WTC11 (cell line): ENCODE measurements around the gene HK2. TPM values are rescaled to one million over a fixed set of nuclear protein-coding genes. Genes with fewer than 3 reads are reported as not detected.

ENCODE experiments used
- ATAC-seq: fragments of 200-7000 bp; cut with Tn5 transposase; 2 replicates; pipeline ENCODE4 v1.10.0; 2021; ENCODE audit warnings: mild to moderate bottlenecking, moderate library complexity
- CTCF ChIA-PET: fragments of 300-600 bp; sonication (Branson Sonifier 250); formaldehyde crosslinking; loops from one replicate; lab custom pipeline; 2021; ENCODE audit warnings: antibody characterized with exemption; lab: Charles Lee
- POLR2A ChIA-PET: fragments of 350-600 bp; sonication (Branson Sonifier 250); formaldehyde crosslinking; loops from one replicate; lab custom pipeline; 2021; ENCODE audit warnings: antibody characterized with exemption; lab: Charles Lee
- DNase-seq: peaks from one replicate; pipeline ENCODE4 v3.0.0; 2021; ENCODE audit warnings: low spot score
- H3K27ac Mint-ChIP-seq: 2 replicates; pipeline ENCODE4 v1.8.0; 2021; ENCODE audit warnings: mixed read lengths
- H3K27me3 Mint-ChIP-seq: 2 replicates; pipeline ENCODE4 v1.8.0; 2021; ENCODE audit warnings: low read depth, mild to moderate bottlenecking, moderate library complexity, mixed read lengths
- H3K36me3 Mint-ChIP-seq: 2 replicates; pipeline ENCODE4 v1.8.0; 2021; ENCODE audit warnings: mixed read lengths
- H3K4me1 Mint-ChIP-seq: 2 replicates; pipeline ENCODE4 v1.8.0; 2022; ENCODE audit warnings: mixed read lengths
- H3K4me3 Mint-ChIP-seq: 2 replicates; pipeline ENCODE4 v1.8.0; 2021; ENCODE audit warnings: mild to moderate bottlenecking, moderate library complexity, mixed read lengths
- H3K9me3 Mint-ChIP-seq: 2 replicates; pipeline ENCODE4 v1.8.0; 2021; ENCODE audit warnings: mixed read lengths
- CBFB ChIP-seq: sonication (generic); formaldehyde crosslinking; IDR thresholded peaks from 2 replicates; pipeline ENCODE4 v1.8.1; 2022; ENCODE audit warnings: mild to moderate bottlenecking, low read depth, missing genetic modification reagents
- FOXJ3 ChIP-seq: sonication (generic); formaldehyde crosslinking; IDR thresholded peaks from 2 replicates; pipeline ENCODE4 v1.9.0; 2021; ENCODE audit warnings: missing genetic modification reagents, mild to moderate bottlenecking, borderline replicate concordance
- FOXK1 ChIP-seq: sonication (generic); formaldehyde crosslinking; IDR thresholded peaks from 2 replicates; pipeline ENCODE4 v1.8.0; 2022; ENCODE audit warnings: mild to moderate bottlenecking, moderate library complexity, missing genetic modification reagents
- MXD4 ChIP-seq: fragments of 250-450 bp; sonication (Bioruptor Pico); IDR thresholded peaks from 2 replicates; pipeline ENCODE4 v1.8.0; 2021; ENCODE audit warnings: mild to moderate bottlenecking, moderate library complexity, borderline replicate concordance
- NR2C2 ChIP-seq: sonication (generic); formaldehyde crosslinking; IDR thresholded peaks from 2 replicates; pipeline ENCODE4 v1.8.0; 2022; ENCODE audit warnings: mild to moderate bottlenecking, missing genetic modification reagents
- RORB ChIP-seq: fragments of 250-450 bp; sonication (Bioruptor Pico); IDR thresholded peaks from 2 replicates; pipeline ENCODE4 v1.9.0; 2021; ENCODE audit warnings: mild to moderate bottlenecking
- SOX15 ChIP-seq: fragments of 250-450 bp; sonication (Bioruptor Pico); IDR thresholded peaks from 2 replicates; pipeline ENCODE4 v1.9.0; 2021; ENCODE audit warnings: mild to moderate bottlenecking
- TEAD4 ChIP-seq: sonication (generic); formaldehyde crosslinking; IDR thresholded peaks from 2 replicates; pipeline ENCODE4 v1.8.0; 2022; ENCODE audit warnings: mild to moderate bottlenecking, missing genetic modification reagents
- ZNF138 ChIP-seq: sonication (generic); formaldehyde crosslinking; conservative IDR thresholded peaks from 2 replicates; pipeline ENCODE4 v1.8.1; 2022; ENCODE audit warnings: mild to moderate bottlenecking, moderate library complexity, missing genetic modification reagents
- ZNF317 ChIP-seq: sonication (generic); formaldehyde crosslinking; IDR thresholded peaks from 2 replicates; pipeline ENCODE4 v1.8.1; 2023; ENCODE audit warnings: low read depth, mild to moderate bottlenecking, moderate library complexity, missing genetic modification reagents, borderline replicate concordance
- ZNF671 ChIP-seq: fragments of 250-450 bp; sonication (Bioruptor Pico); IDR thresholded peaks from 2 replicates; pipeline ENCODE4 v1.8.0; 2021; ENCODE audit warnings: mild to moderate bottlenecking
- total RNA-seq: library from RNA; stranded (reverse); gene quantifications from 3 replicates; pipeline ENCODE4 v1.2.3, GENCODE V29; 2021
- TF ChIP-seq, protein P1 (sequence below): sonication (generic); formaldehyde crosslinking; IDR thresholded peaks from 2 replicates; pipeline ENCODE4 v1.8.1; 2022; ENCODE audit warnings: mild to moderate bottlenecking, moderate library complexity, missing genetic modification reagents
- TF ChIP-seq, protein P2 (sequence below): fragments of 250-450 bp; sonication (Bioruptor Pico); IDR thresholded peaks from 2 replicates; pipeline ENCODE4 v1.9.0; 2021; ENCODE audit warnings: moderate library complexity, mild to moderate bottlenecking, inconsistent platforms, borderline replicate concordance
- TF ChIP-seq, protein P3 (sequence below): fragments of 250-450 bp; sonication (Bioruptor Pico); IDR thresholded peaks from 2 replicates; pipeline ENCODE4 v1.9.0; 2021; ENCODE audit warnings: mild to moderate bottlenecking
- TF ChIP-seq, protein P4 (sequence below): sonication (generic); formaldehyde crosslinking; IDR thresholded peaks from 2 replicates; pipeline ENCODE4 v1.8.1; 2023; ENCODE audit warnings: mild to moderate bottlenecking, missing genetic modification reagents, borderline replicate concordance
- TF ChIP-seq, protein P5 (sequence below): sonication (generic); formaldehyde crosslinking; conservative IDR thresholded peaks from 2 replicates; pipeline ENCODE4 v1.8.1; 2022; ENCODE audit warnings: mild to moderate bottlenecking, missing genetic modification reagents
- TF ChIP-seq, protein P6 (sequence below): sonication (generic); formaldehyde crosslinking; IDR thresholded peaks from 2 replicates; pipeline ENCODE4 v1.8.1; 2022; ENCODE audit warnings: low read depth, mild to moderate bottlenecking, moderate library complexity, missing genetic modification reagents, borderline replicate concordance
- TF ChIP-seq, protein P7 (sequence below): sonication (generic); formaldehyde crosslinking; conservative IDR thresholded peaks from 2 replicates; pipeline ENCODE4 v1.8.1; 2023; ENCODE audit warnings: mild to moderate bottlenecking, low read depth, missing genetic modification reagents, moderate library complexity
- TF ChIP-seq, protein P8 (sequence below): sonication (generic); formaldehyde crosslinking; IDR thresholded peaks from 2 replicates; pipeline ENCODE4 v1.8.1; 2022; ENCODE audit warnings: low read depth, missing genetic modification reagents, borderline replicate concordance

Gene HK2
- total RNA-seq, 1 experiment from 2014 or later = 61.6 TPM

DNA sequence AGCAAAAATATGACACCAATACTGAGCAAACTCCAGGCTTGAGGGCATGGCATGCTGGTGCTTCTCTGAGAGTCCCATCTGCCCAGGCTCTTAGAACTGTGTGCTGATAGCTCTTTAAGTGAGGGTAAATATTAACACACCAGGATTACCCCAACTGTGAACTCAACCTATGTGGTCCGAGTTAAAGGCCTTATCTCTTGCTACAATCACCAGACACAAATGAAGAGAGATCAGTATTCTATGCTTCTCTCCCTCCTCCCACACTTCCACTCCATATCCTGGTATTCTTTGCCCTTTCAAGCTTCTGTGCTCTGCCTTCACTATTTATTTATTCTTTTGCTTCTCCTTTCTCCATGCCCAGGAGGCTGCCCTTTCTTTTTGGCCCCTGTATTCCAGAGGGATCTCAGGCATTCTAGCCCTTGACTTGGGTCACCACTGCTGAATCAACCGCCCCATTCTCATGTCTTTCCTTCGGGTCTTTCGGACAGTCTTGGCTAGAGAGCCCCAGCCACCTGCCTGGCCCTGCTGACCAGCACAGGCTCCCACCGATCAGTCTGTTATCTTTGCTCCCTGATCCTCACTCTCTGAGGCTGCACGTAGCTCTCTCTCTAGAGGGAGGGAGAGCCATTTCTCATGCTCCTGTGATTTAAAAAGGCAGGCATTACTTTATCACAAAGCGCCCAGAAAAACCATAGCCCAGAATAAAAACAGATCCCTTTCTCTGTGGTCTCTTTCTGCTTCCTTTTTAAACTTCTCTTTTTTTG, 17.2 kb upstream of the HK2 start:
- Mint-ChIP-seq H3K4me3 (no peak overlapping the region), H3K27me3 (no peaks in the 10 kb centered on the region; the same call in 1 of the 2 replicates), H3K36me3 (no peaks in the 10 kb centered on the region), H3K4me1 (peaks cover 10% of the 10 kb centered on the region), H3K9me3 (no peaks in the 10 kb centered on the region), H3K27ac (no peak overlapping the region; the same call in 1 of the 2 replicates)
- ChIA-PET POLR2A (no interaction called here), CTCF (interaction anchor here (1.2 kb wide), 1 partner anchor 101 kb away, joined by 3 read pairs; no protein-coding TSS in a partner anchor)
- ATAC-seq = no peak
- DNase-seq = no peak
- TF ChIP-seq CBFB (no peak), FOXJ3 (CRISPR knock-in tag) (no peak)
- TF ChIP-seq, protein P1, sequence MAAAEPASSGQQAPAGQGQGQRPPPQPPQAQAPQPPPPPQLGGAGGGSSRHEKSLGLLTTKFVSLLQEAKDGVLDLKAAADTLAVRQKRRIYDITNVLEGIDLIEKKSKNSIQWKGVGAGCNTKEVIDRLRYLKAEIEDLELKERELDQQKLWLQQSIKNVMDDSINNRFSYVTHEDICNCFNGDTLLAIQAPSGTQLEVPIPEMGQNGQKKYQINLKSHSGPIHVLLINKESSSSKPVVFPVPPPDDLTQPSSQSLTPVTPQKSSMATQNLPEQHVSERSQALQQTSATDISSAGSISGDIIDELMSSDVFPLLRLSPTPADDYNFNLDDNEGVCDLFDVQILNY = no peak
- TF ChIP-seq, protein P2, sequence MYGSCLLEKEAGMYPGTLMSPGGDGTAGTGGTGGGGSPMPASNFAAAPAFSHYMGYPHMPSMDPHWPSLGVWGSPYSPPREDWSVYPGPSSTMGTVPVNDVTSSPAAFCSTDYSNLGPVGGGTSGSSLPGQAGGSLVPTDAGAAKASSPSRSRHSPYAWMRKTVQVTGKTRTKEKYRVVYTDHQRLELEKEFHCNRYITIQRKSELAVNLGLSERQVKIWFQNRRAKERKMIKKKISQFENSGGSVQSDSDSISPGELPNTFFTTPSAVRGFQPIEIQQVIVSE (CRISPR knock-in tag) = no peak
- TF ChIP-seq, protein P3, sequence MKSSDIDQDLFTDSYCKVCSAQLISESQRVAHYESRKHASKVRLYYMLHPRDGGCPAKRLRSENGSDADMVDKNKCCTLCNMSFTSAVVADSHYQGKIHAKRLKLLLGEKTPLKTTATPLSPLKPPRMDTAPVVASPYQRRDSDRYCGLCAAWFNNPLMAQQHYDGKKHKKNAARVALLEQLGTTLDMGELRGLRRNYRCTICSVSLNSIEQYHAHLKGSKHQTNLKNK (CRISPR knock-in tag) = no peak
- TF ChIP-seq, protein P4, sequence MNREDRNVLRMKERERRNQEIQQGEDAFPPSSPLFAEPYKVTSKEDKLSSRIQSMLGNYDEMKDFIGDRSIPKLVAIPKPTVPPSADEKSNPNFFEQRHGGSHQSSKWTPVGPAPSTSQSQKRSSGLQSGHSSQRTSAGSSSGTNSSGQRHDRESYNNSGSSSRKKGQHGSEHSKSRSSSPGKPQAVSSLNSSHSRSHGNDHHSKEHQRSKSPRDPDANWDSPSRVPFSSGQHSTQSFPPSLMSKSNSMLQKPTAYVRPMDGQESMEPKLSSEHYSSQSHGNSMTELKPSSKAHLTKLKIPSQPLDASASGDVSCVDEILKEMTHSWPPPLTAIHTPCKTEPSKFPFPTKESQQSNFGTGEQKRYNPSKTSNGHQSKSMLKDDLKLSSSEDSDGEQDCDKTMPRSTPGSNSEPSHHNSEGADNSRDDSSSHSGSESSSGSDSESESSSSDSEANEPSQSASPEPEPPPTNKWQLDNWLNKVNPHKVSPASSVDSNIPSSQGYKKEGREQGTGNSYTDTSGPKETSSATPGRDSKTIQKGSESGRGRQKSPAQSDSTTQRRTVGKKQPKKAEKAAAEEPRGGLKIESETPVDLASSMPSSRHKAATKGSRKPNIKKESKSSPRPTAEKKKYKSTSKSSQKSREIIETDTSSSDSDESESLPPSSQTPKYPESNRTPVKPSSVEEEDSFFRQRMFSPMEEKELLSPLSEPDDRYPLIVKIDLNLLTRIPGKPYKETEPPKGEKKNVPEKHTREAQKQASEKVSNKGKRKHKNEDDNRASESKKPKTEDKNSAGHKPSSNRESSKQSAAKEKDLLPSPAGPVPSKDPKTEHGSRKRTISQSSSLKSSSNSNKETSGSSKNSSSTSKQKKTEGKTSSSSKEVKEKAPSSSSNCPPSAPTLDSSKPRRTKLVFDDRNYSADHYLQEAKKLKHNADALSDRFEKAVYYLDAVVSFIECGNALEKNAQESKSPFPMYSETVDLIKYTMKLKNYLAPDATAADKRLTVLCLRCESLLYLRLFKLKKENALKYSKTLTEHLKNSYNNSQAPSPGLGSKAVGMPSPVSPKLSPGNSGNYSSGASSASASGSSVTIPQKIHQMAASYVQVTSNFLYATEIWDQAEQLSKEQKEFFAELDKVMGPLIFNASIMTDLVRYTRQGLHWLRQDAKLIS (CRISPR knock-in tag) = no peak

DNA sequence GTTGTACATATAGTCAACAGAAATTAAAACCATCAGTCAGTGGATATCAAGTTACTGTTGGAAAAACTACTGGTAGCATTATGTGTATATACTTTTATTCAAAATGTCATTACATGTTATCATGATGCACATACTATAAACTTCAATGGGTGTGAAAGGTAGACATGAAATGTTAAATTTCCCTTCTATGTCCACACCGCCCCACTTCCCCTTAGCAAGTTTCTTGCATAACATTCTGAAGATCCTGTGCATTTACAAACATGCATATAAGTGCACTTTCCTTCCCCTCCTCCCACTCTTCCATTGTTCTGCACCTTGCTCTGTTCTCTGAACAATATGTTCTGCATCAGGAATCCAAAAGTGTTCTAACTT, 16.6 kb upstream of the HK2 start:
- ATAC-seq (no peak), DNase-seq (no peak)
- H3K36me3 Mint-ChIP-seq = no peaks in the 10 kb centered on the region
- H3K9me3 Mint-ChIP-seq = no peaks in the 10 kb centered on the region
- ChIA-PET CTCF (interaction anchor here (1.2 kb wide), 1 partner anchor 102 kb away, joined by 3 read pairs; no protein-coding TSS in a partner anchor), POLR2A (no interaction called here)
- peaks cover 10% of the 10 kb centered on the region for H3K4me1 Mint-ChIP-seq
- H3K4me3 Mint-ChIP-seq = no peak overlapping the region
- no peak overlapping the region for H3K27ac Mint-ChIP-seq
- TF ChIP-seq TEAD4 (CRISPR knock-in tag) (no peak), ZNF671 (CRISPR knock-in tag) (no peak), ZNF317 (CRISPR knock-in tag) (no peak), SOX15 (no peak), FOXK1 (CRISPR knock-in tag) (no peak), MXD4 (no peak), ZNF138 (CRISPR knock-in tag) (no peak), NR2C2 (CRISPR knock-in tag) (no peak), RORB (CRISPR knock-in tag) (no peak)
- TF ChIP-seq, protein P5, sequence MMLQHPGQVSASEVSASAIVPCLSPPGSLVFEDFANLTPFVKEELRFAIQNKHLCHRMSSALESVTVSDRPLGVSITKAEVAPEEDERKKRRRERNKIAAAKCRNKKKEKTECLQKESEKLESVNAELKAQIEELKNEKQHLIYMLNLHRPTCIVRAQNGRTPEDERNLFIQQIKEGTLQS = no peak
- TF ChIP-seq, protein P6, sequence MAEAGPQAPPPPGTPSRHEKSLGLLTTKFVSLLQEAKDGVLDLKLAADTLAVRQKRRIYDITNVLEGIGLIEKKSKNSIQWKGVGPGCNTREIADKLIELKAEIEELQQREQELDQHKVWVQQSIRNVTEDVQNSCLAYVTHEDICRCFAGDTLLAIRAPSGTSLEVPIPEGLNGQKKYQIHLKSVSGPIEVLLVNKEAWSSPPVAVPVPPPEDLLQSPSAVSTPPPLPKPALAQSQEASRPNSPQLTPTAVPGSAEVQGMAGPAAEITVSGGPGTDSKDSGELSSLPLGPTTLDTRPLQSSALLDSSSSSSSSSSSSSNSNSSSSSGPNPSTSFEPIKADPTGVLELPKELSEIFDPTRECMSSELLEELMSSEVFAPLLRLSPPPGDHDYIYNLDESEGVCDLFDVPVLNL (CRISPR knock-in tag) = no peak
- TF ChIP-seq, protein P7, sequence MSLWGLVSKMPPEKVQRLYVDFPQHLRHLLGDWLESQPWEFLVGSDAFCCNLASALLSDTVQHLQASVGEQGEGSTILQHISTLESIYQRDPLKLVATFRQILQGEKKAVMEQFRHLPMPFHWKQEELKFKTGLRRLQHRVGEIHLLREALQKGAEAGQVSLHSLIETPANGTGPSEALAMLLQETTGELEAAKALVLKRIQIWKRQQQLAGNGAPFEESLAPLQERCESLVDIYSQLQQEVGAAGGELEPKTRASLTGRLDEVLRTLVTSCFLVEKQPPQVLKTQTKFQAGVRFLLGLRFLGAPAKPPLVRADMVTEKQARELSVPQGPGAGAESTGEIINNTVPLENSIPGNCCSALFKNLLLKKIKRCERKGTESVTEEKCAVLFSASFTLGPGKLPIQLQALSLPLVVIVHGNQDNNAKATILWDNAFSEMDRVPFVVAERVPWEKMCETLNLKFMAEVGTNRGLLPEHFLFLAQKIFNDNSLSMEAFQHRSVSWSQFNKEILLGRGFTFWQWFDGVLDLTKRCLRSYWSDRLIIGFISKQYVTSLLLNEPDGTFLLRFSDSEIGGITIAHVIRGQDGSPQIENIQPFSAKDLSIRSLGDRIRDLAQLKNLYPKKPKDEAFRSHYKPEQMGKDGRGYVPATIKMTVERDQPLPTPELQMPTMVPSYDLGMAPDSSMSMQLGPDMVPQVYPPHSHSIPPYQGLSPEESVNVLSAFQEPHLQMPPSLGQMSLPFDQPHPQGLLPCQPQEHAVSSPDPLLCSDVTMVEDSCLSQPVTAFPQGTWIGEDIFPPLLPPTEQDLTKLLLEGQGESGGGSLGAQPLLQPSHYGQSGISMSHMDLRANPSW = no peak
- TF ChIP-seq, protein P1 = no peak
- TF ChIP-seq, protein P8, sequence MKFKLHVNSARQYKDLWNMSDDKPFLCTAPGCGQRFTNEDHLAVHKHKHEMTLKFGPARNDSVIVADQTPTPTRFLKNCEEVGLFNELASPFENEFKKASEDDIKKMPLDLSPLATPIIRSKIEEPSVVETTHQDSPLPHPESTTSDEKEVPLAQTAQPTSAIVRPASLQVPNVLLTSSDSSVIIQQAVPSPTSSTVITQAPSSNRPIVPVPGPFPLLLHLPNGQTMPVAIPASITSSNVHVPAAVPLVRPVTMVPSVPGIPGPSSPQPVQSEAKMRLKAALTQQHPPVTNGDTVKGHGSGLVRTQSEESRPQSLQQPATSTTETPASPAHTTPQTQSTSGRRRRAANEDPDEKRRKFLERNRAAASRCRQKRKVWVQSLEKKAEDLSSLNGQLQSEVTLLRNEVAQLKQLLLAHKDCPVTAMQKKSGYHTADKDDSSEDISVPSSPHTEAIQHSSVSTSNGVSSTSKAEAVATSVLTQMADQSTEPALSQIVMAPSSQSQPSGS (CRISPR knock-in tag) = no peak
- TF ChIP-seq, all 79 proteins: peak for 0
- no peaks in the 10 kb centered on the region; the same call in 1 of the 2 replicates for H3K27me3 Mint-ChIP-seq
